Mesodermal cell (in vitro differentiated cells): ENCODE data around the gene DOCK3.
"Not testable (repeated sequence)": the region's sequence is repeated elsewhere in the genome, so short reads cannot be mapped to it uniquely, and the experiment has no call there.

Experiments
- H3K27ac ChIP-seq: 2 replicates; pipeline ENCODE4 v1.7.0; 2013; ENCODE audit warnings: mild to moderate bottlenecking, low read depth, low read length, moderate library complexity; ENCODE audit not compliant: severe bottlenecking
- H3K36me3 ChIP-seq: 2 replicates; pipeline ENCODE4 v1.7.1; 2013; ENCODE audit warnings: mild to moderate bottlenecking, low read length, moderate library complexity; ENCODE audit not compliant: control insufficient read depth, insufficient read depth
- H3K4me1 ChIP-seq: one replicate; pipeline ENCODE4 v1.7.1; 2013; ENCODE audit warnings: mild to moderate bottlenecking, low read length; ENCODE audit not compliant: insufficient read depth, control insufficient read depth, poor library complexity, severe bottlenecking
- H3K4me3 ChIP-seq: 2 replicates; pipeline ENCODE4 v1.7.0; 2013; ENCODE audit warnings: low read length, control low read depth, mild to moderate bottlenecking; ENCODE audit not compliant: insufficient read depth, poor library complexity, severe bottlenecking; ENCODE audit errors: extremely low read depth
- H3K9me3 ChIP-seq: 2 replicates; pipeline ENCODE4 v1.7.1; 2013; ENCODE audit warnings: mild to moderate bottlenecking, low read length, moderate library complexity; ENCODE audit not compliant: control insufficient read depth
- WGBS, 2 experiments: methylation state at CpG; one replicate each; pipeline ENCODE4 v1.1.5; 2013; ENCODE audit warnings: missing lambda C conversion rate in 2 of 2; ENCODE audit not compliant: insufficient coverage in 2 of 2; 5-methylcytosine and 5-hydroxymethylcytosine counted together

DOCK3 gene

DNA sequence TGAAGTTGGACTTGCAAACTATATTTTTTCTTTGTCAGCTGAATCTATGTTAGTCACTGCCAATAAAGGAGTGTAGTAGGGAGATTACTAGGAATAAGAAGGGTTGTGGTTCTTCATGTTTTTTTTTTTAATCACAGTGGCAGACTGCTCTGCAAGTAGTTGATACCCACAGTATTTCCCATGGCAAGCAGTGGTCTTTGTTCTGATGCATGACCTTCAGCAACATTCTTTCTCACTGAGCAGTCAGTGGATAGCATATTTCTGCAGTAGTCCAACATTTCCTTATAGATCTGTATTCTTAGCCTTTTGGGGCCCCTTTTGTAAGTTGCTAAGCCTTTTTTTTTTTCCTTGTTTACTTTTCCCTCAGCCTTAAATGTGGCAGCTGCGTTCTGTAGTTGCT, 151.1 kb downstream of the DOCK3 start:
- Histone ChIP-seq H3K4me1 (no peaks in the 10 kb centered on the region), H3K27ac (no peak overlapping the region), H3K36me3 (no peaks in the 10 kb centered on the region), H3K9me3 (no peaks in the 10 kb centered on the region), H3K4me3 (no peak overlapping the region)
- no CpG with 5 or more reads among the region's 1 CpG for WGBS, 2 experiments

DNA sequence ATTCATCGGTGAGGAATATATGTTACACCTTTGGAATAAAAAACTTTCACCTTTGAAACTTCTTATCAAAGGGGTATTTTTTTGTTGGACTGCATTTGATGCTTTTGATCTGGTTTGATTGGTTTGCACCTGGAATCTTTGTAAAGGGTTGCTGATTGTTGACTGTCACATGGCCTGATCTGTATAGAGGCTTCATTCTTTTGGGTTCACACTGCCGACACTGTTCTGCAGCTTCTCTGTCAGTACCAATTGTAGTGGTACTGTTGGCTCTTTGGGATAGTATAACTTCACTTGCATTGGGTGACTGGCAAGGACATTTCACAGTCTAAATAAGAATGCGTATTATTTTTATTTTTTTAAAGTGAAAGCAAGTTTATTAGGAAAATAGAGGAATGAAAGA, 155.7 kb downstream of the DOCK3 start:
- no peaks in the 10 kb centered on the region for H3K4me1 ChIP-seq
- 86 to 88% methylated on average over 1 to 2 of the region's 3 CpGs for WGBS, 2 experiments
- peaks cover 7% of the 10 kb centered on the region for H3K9me3 ChIP-seq
- no peak overlapping the region for H3K4me3 ChIP-seq
- no peak overlapping the region for H3K27ac ChIP-seq
- H3K36me3 ChIP-seq = no peaks in the 10 kb centered on the region

DNA sequence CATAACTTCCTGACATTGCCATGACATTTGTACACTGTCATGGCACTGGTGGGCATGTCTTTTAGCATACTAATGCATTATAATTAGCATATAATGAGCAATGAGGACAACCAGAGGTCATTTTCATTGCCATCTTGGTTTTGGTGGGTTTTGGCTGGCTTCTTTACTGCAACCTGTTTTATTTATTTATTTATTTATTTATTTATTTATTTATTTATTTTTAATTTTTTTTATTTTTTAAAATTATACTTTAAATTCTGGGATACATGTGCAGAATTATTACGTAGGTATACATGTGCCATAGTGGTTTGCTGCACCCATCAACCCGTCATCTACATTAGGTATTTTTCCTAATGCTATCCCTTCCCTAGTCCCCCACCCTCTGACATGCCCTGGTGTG, 156.3 kb downstream of the DOCK3 start:
- not testable (repeated sequence) for H3K36me3 ChIP-seq, H3K4me3 ChIP-seq, H3K27ac ChIP-seq, H3K9me3 ChIP-seq, H3K4me1 ChIP-seq
- 67% methylated on average over 1 of the region's 2 CpGs; no CpG with 5 or more reads in 1 of the 2 experiments for WGBS, 2 experiments

DNA sequence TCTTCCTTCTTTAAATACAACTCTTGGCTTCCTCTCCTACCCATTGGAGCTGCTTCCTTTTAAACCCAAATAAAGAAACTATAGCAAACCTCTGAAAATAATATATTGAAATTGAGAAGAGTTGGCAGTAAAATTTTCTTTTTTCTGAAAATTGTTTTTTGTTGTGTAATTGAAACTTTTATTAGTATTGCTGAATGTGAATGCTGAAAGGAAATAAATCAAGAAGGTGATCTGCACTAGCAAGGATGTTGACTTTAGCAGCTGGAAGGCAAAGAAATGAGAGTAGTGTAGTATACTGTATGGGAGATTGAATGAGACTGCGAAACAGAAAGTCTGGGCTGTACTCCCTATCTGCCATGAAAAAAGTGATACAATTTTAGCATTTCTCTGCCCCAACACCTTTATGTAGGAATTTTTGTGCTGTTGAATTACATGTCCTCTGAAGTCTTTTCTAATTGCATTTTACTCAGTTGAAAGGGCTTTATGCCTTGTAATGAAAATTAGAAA, 166.3 kb downstream of the DOCK3 start:
- Histone ChIP-seq H3K9me3 (no peaks in the 10 kb centered on the region), H3K36me3 (no peaks in the 10 kb centered on the region), H3K27ac (no peak overlapping the region), H3K4me1 (no peaks in the 10 kb centered on the region), H3K4me3 (no peak overlapping the region)
- WGBS, 2 experiments = no CpG with 5 or more reads among the region's 1 CpG

DNA sequence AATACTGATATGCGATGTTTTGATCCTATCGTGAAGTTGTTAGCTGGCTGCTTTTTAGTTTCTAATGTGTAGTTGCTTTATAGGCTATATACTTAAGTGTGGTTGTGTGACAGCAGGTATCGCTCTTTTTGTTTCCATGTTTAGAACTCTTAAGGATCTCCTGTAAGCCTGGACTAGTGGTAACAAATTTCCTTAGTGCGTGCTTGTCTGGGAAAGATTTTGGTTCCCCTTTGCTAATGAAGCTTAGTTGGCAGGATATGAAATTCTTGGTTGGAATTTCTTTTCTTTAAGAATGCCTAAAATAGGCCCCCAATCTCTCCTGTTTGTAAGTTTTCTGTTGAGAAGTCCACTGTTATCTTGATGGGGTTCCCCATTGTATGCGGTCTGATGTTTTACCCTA, 173.6 kb downstream of the DOCK3 start:
- Histone ChIP-seq H3K4me1 (no peaks in the 10 kb centered on the region), H3K9me3 (peaks cover 5% of the 10 kb centered on the region), H3K36me3 (no peaks in the 10 kb centered on the region), H3K27ac (no peak overlapping the region), H3K4me3 (no peak overlapping the region)
- 92 to 100% methylated on average over 2 to 3 of the region's 5 CpGs for WGBS, 2 experiments

DNA sequence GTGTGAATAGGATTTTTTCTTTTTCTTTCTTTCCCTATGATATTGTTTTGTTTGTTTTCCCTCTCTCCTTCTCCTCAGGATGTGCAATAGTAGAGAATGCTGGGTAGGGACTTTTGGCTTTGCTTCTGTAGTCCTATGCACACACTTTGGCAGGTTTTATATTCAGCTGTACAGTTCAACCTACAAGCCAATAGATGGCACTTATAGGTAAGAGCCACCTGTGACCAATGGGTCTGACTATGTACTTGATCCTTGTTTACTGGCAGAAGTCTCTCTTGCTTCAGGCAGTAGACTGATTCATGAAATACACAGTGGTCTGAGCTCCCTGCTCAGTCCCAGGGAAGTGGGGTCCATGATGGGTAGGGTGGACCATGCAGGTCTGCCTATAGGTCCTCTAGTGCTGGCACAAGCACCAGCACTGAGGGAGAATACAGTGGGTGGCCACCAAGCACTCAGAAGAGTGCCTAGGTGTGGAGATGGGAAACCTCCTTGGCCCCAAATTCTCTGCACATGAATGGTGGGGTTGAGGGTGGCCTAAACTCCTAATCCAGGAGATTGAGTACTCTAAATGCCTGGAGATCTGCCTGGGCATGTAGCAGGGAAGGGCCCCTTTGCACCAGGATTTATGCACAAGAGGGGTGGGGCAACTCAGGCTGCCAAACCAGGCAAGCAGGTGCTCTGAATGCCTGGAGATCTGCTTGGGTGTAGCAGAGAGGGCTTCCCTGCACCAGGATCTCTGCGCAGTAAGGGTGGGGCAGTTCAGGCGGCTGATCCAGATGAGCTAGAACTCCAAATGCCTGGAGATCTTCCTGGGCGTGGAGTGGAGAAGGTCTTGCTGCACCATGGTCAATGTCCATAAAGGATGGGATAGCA, 176.1 kb downstream of the DOCK3 start:
- H3K27ac ChIP-seq = no peak overlapping the region
- no peaks in the 10 kb centered on the region for H3K4me1 ChIP-seq
- peaks cover 5% of the 10 kb centered on the region for H3K9me3 ChIP-seq
- H3K36me3 ChIP-seq = no peaks in the 10 kb centered on the region
- 91 to 94% methylated on average over 3 of the region's 3 CpGs for WGBS, 2 experiments
- no peak overlapping the region for H3K4me3 ChIP-seq

DNA sequence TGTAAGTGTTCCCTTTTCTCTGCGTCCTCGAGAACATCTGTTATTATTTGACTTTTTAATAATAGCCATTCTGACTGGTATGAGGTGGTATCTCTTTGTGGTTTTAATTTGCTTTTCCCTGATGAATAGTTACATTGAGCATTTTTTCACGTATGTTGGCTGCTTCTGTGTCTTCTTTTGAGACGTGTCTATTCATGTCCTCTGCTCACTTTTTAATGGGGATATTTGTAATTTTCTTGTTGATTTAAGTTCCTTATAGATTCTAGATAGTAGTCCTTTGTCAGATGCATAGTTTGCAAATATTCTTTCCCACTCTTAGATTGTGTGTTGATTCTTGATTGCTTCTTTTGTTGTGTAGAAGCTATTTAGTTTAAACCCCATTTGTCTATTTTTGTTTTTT, 179.2 kb downstream of the DOCK3 start:
- 80 to 94% methylated on average over 2 of the region's 4 CpGs for WGBS, 2 experiments
- Histone ChIP-seq H3K4me1 (no peaks in the 10 kb centered on the region), H3K4me3 (no peak overlapping the region), H3K27ac (no peak overlapping the region), H3K9me3 (peaks cover 3% of the 10 kb centered on the region), H3K36me3 (no peaks in the 10 kb centered on the region)

DNA sequence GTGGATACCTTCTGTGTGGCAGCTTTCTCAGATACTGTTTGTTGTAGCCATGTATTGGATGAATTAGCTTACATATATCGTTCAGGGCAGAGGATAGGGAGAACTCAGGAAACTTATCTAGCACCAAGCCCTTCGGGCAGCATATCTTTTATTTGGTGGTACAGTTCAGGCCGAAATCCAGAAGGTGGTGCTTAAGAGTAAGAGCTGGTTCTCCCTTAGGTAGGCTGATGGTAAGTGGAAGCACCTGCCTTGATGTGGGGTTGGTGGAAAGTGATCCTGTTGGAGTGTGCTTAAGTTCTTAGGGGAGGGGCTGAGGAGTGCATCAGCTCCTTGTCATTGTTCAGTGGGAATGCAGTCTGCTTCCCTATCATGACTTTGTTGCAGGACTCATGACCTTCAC, 187.5 kb downstream of the DOCK3 start:
- no peaks in the 10 kb centered on the region for H3K36me3 ChIP-seq
- H3K4me1 ChIP-seq = no peaks in the 10 kb centered on the region
- WGBS, 2 experiments = 78 to 86% methylated on average over 3 of the region's 3 CpGs
- no peaks in the 10 kb centered on the region for H3K9me3 ChIP-seq
- no peak overlapping the region for H3K27ac ChIP-seq
- no peak overlapping the region for H3K4me3 ChIP-seq

DNA sequence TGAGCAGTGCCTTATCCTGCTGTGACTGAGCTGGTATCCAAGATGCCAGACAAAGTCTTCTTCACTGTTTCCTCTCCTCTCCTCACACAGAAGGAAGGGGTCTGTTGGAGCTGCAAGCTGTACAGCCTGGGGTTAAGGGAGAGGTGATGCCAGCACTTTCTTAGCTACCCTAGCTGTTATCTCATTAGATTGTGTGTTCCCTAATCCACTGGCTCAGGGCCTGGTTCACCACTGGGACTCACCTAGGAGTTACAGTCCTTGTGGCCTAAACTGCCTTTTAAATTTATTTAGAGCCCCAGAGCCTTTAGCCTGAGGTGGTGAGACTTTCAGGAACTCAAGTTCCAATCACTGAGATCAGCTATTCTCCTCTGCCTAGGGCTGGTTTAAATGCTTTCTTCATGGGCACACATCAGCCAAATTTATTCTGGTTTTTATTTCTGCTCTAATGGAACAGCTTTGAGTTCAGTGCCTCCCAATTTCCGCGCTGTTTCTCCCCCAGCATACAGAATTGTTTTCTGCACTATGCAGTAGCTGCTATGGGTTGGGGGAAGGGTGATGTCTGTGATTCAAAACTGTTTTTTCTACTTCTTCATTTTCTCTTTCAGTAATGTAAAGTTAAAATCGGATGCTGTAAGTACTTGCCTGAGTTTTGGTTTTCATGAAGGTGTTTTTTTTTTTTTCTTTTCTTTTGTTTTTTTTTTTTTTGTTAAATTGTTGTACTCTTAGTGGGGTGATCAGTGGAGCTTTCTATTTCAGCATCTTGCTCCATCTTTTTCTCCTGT, 198.8 kb downstream of the DOCK3 start:
- no peaks in the 10 kb centered on the region for H3K9me3 ChIP-seq
- no peaks in the 10 kb centered on the region for H3K36me3 ChIP-seq
- H3K27ac ChIP-seq = no peak overlapping the region
- H3K4me1 ChIP-seq = no peaks in the 10 kb centered on the region
- no peak overlapping the region for H3K4me3 ChIP-seq
- no CpG with 5 or more reads among the region's 3 CpGs for WGBS, 2 experiments

DNA sequence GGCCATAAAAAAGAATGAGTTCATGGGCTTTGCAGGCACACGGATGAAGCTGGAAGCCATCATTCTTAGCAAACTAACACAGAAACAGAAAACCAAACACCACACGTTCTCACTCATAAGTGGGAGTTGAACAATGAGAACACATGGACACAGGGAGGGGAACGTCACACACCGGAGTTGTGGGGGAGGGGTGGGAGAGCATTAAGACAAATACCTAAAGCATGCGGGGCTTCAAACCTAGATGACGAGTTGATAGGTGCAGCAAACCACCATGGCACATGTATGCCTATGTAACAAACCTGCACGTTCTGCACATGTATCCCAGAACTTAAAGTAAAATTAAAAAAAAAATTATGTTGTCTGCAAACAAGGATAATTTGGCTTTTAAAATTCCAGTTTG, 200.1 kb downstream of the DOCK3 start:
- H3K4me1 ChIP-seq, H3K27ac ChIP-seq, H3K9me3 ChIP-seq, H3K4me3 ChIP-seq, H3K36me3 ChIP-seq: not testable (repeated sequence)
- WGBS, 2 experiments = 70 to 100% methylated on average over 1 to 2 of the region's 7 CpGs

DNA sequence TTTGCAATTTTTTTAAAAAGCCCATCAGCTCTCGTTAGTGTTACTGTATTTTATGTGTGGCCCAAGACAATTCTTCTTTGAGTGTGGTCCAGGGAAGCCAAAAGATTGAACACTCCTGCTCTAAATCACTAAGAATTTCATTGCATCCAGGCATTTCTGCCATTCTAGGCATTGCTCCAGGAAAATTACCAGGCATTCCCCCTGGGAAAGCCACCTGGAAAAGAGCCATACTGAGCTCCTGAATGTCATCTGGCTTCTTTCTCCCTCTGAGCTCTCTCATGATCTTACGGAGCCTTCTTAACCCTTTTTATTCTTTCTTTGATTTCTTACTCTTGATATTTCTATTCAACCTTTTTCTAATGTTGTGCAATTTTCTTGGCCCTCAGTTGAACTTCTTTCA, 202.2 kb downstream of the DOCK3 start:
- Histone ChIP-seq H3K4me3 (no peak overlapping the region), H3K36me3 (no peaks in the 10 kb centered on the region), H3K9me3 (no peaks in the 10 kb centered on the region), H3K27ac (no peak overlapping the region), H3K4me1 (no peaks in the 10 kb centered on the region)
- 60% methylated on average over 1 of the region's 2 CpGs; no CpG with 5 or more reads in 1 of the 2 experiments for WGBS, 2 experiments
